Posterior vena cava (tissue), 2 donors: ENCODE measurements around the gene NLK. TPM values are rescaled to one million over a fixed set of nuclear protein-coding genes. Genes with fewer than 3 reads are reported as not detected.
"Not testable (repeated sequence)": the region's sequence is repeated elsewhere in the genome, so short reads cannot be mapped to it uniquely, and the experiment has no call there.

Experiments
- DNase-seq: peaks from one replicate; pipeline ENCODE4 v3.0.0-alpha.2; 2020; ENCODE audit warnings: low spot score
- intact Hi-C, 2 donors: fragments of 100-400 bp; cut with DNase I; formaldehyde crosslinking; loops; one replicate each; pipeline versions ENCODE4 v1.14.1 to v1.14.2; 2022 to 2023
- total RNA-seq, 2 donors: library from RNA; stranded (reverse); fragmentation: NEBNext Ultra II Directional; extraction: Animal tissue kit (Norgen Biotek cat#: 25700); gene quantifications; one replicate each; pipeline ENCODE4 v1.2.1, GENCODE V29; 2021
- donor health status: DM: yes; HTN: yes; CAD: no.
- donor health status: DM: yes; HTN: yes; CAD: no.

The NLK gene
- total RNA-seq, 2 donors from 2014 or later: 13.1 to 13.6 TPM

- not testable (repeated sequence) for DNase-seq
Measured at GRCh38 chr17:28098591-28098990, 56.1 kb downstream of the NLK start.

GRCh38 chr17:28100251-28100650 is 57.8 kb downstream of the NLK start:
- DNase-seq: no peak
- intact Hi-C loops: no loop called here

More at GRCh38 chr17:28098591-28098990, 56.1 kb downstream of the NLK start:
- intact Hi-C loops: not testable (repeated sequence)

DNA sequence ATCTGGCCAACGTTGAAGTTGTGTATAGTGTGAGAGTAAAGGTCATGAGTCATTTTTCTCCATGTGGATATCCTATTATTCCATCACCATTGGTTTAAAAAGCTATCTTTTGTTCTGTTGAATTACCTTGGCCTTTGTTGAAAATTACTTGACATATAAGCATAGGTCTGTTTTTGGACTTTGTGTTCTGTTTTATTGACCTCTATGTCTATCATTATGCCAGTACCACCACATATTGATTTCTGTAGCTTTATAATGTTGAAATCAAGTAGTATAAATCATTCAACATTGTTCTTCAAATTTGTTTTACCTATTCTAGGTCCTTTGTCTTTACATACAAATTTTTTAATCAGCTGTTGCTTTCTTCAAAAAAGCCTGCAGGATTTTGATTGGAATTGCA is 58.5 kb downstream of the NLK start:
- intact Hi-C loops: no loop called here
- DNase-seq: no peak

GRCh38 chr17:28101919-28102318 is 59.4 kb downstream of the NLK start:
- intact Hi-C loops: no loop called here
- no peak for DNase-seq

DNA sequence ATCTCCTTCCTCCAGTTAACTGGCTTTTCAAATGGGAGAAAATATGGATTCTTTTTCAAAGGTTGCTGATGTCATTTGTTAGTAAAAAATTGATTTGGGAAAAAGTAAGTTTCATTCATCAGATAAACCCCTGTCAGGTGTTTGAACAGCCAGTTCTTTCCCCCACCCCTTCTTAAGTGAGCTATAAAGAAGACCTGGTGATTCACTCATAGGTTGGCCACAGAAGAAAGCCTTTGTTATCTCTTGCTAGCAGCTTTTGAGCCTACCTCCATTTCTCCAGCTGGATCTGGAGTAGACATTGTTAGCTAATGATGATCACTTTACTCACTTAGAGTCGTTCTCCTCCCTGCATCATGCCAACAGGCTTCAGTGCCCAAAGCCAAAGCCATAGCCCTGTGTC is 63.0 kb downstream of the NLK start:
- DNase-seq: no peak
- intact Hi-C loops: no loop called here

DNA sequence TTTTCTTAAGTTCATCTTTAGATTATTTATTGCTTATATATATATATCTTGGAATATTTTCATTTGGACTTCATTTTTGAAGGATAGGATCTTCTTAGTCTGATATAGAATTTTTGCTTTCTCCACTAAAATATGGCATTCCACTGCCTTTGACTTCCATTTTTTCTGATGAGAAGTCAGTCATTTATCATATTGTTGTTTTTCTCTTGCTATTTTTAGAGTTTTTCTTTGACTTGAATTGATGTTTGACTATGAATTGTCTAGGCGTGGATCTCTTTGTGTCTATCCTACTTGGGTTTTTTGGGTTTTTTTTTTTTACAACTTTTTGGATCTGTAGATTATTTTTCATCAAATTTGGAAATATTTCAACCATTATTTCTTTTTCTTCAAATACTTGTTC is 67.7 kb downstream of the NLK start:
- no peak for DNase-seq
- intact Hi-C loops: no loop called here

- intact Hi-C loops: no loop called here
- DNase-seq: no peak
Measured at GRCh38 chr17:28112181-28112580, 69.7 kb downstream of the NLK start.

GRCh38 chr17:28112606-28113005 is 70.1 kb downstream of the NLK start:
- intact Hi-C loops: no loop called here

DNA sequence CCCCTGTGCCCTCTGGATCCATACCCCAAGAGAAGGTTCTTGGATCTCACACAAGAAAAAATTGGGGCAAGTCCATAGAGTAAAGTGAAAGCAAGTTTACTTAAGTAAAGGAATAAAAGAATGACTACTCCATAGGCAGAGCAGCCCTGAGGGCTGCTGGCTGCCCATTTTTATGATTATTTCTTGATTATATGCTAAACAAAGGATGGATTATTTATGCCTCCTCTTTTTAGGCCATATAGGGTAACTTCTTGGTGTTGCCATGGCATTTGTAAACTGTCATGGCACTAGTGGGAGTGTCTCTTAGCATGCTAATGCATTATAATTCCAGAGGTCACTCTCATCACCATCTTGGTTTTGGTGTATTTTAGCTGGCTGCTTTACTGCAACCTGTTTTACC is 70.8 kb downstream of the NLK start:
- intact Hi-C loops: no loop called here
- no peak for DNase-seq

More at GRCh38 chr17:28112606-28113005, 70.1 kb downstream of the NLK start:
- DNase-seq: no peak

DNA sequence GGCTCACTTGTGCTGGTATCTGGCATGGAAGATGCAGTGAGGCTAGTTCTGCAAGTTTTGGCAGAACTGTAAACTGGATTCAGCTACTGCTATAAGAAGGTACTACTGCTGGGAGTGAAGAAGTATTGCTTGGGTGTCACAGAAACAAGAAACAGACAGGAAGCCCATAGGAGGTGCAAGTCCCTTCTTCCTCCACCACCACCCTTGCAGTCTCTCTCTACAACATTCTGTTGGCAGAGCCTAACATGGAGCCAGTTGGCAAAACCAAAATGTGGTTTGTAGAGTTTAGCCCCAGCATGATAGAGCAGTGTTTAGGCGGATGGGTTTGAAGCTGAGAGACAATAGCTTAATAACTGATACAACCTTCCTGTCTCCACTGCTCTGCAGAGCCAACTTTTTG is 72.6 kb downstream of the NLK start:
- no peak for DNase-seq
- intact Hi-C loops: no loop called here

- DNase-seq: no peak
- intact Hi-C loops: no loop called here
Measured at GRCh38 chr17:28117304-28117703, 74.8 kb downstream of the NLK start.

GRCh38 chr17:28118362-28118761 is 75.9 kb downstream of the NLK start:
- intact Hi-C loops: no loop called here
- no peak for DNase-seq

GRCh38 chr17:28119046-28119445 is 76.6 kb downstream of the NLK start:
- DNase-seq: no peak
- intact Hi-C loops: no loop called here

- no peak for DNase-seq
- intact Hi-C loops: no loop called here
Measured at GRCh38 chr17:28119560-28119959, 77.1 kb downstream of the NLK start.

- no peak for DNase-seq
Measured at GRCh38 chr17:28120766-28121165, 78.3 kb downstream of the NLK start.

DNA sequence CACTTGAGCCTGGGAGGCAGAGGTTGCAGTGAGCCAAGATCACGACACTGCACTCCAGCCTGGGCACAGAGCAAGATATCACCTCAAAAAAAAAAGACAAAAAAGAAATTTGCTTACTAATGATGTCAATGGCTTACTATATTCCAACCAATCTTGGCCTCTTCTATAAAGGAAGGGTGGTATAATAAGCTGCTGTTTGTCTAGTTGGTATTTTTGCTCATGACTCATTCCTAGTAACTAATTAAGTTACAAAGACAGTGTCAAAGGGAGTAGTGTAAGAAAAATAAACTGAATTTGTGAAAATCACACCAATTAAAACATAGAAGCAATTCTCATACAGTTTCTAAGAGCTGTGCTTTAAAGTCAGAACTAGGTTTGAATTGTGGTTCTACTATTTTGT is 82.5 kb downstream of the NLK start:
- intact Hi-C loops: no loop called here
- DNase-seq: no peak

More at GRCh38 chr17:28120766-28121165, 78.3 kb downstream of the NLK start:
- intact Hi-C loops: no loop called here

DNA sequence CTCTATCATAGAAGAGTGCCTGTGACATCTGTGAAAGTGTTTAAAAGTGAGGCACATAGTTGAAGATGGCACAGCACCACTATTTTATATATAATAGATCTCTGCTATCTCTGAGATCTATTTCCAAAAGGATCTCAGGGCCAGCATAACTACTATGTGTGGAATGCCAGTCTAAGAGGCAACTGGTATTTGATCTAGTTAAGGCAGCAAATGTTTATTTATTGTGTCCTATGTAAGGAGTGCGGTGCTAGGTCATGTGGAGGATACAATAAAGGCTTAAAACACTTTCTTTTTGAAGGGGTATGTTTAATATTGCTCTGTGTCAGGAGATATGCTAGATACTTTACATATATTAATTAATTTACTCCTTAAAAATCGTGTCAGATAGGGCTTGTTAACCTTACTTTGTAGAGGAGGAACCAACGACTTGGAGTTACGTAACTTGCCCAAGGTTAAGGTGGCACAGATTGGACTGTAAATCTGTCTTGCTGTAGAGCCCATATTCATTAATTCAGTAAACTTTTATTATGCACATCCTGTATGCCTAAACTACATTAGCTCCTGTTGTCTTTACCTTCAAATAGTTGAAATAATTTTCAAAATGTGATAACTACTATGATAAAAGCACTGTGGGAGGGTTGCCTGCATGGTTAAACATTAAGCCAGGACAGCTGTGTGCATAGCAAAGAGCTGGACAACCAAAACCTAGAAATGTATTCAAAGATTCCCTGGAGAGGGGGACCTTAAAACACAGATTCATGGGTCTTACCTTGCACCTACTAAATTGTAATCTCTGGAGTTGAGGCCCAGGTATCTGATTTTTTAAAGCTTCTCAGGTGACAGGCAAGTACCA is 83.3 kb downstream of the NLK start:
- intact Hi-C loops: no loop called here
- DNase-seq: no peak

GRCh38 chr17:28127196-28127595 is 84.7 kb downstream of the NLK start:
- no peak for DNase-seq
- intact Hi-C loops: no loop called here

DNA sequence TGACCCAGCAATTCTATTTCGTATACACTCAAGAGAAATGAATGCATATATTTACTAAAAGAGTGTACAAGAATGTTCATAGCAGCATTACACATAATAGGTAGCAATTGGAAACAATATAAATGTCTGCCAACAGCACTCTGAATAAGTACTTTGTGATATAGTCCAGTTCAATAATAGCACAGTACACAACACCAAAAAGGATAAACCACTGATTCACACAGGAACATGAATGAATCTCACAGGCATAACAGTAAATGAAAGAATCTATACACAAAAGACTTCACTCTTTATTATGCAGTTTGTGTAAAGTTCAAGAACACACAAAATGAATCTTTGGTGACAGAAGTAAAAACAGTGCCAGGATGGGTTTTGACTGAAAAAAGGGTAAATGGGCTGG is 86.3 kb downstream of the NLK start:
- intact Hi-C loops: no loop called here
- DNase-seq: no peak

DNA sequence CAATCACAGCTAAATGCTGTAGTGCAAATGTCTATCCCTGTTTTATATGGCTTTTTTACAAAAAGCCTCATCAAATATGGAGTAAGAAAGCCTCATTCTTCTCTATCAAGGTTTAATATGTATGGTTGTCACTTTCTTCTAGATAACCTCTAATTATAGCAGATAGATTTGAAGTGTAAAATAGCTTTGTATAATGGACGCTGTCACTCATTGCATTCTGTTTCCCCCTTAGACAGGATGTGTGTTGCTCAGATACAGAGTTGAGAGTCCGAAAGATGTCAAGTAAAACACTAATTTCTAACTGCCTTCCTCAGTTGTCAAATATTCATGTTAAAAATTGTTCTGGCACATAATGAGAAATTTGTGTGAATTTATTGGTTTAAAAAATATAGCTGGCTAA is 88.0 kb downstream of the NLK start:
- no peak for DNase-seq
- intact Hi-C loops: no loop called here

DNA sequence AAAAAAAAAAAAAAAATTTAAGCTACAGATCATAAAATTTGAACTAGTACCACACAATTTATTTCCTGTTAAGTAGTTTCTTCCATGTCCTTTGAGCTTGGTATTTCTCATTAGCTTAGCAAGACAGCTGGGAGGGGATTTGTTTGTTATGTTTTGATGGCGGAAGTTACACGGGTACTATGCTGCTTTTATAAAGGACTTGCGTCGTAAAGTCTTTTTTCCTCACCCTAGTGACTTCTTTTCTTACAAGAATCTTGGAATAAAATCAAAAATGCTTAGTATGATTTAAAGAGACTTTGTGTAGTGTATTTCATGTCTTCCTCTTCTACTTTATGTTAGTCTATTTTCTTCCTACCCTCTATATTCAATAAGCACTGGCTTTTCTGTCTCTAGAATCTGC is 89.1 kb downstream of the NLK start:
- DNase-seq: no peak
- intact Hi-C loops: no loop called here
